GM12891 (cell line): ENCODE results near the gene CCDC70.
"Not testable (repeated sequence)": the region's sequence is repeated elsewhere in the genome, so short reads cannot be mapped to it uniquely, and the experiment has no call there.

Experiments used
- DNase-seq: peaks from one replicate; pipeline ENCODE4 v3.0.0; 2011; ENCODE audit warnings: low spot score; ENCODE audit not compliant: insufficient read length
- FAIRE-seq: peaks from 2 replicates; lab custom pipeline; 2011; peaks lifted over from hg19 to GRCh38; lab: Jason Lieb, UNC
- PAX5 ChIP-seq: IDR thresholded peaks from 2 replicates; pipeline ENCODE4 v1.6.1; 2011; ENCODE audit warnings: low read length, moderate library complexity, mild to moderate bottlenecking; ENCODE audit not compliant: insufficient read depth, severe bottlenecking
- POLR2A ChIP-seq: IDR thresholded peaks from 2 replicates; pipeline ENCODE4 v1.6.1; 2011; ENCODE audit warnings: low read depth, low read length, control low read depth
- POLR2AphosphoS5 ChIP-seq: IDR thresholded peaks from 2 replicates; pipeline ENCODE4 v1.6.1; 2011; ENCODE audit warnings: low read depth, low read length, control low read depth
- POU2F2 ChIP-seq: IDR thresholded peaks from 2 replicates; pipeline ENCODE4 v1.6.1; 2011; ENCODE audit warnings: low read depth, mild to moderate bottlenecking, control low read depth, low read length, moderate library complexity
- SPI1 ChIP-seq: IDR thresholded peaks from 2 replicates; pipeline ENCODE4 v1.6.1; 2011; ENCODE audit warnings: low read depth, low read length, control low read depth
- TAF1 ChIP-seq: IDR thresholded peaks from 2 replicates; pipeline ENCODE4 v1.6.1; 2011; ENCODE audit warnings: low read depth, low read length, control low read depth

Gene CCDC70

DNA sequence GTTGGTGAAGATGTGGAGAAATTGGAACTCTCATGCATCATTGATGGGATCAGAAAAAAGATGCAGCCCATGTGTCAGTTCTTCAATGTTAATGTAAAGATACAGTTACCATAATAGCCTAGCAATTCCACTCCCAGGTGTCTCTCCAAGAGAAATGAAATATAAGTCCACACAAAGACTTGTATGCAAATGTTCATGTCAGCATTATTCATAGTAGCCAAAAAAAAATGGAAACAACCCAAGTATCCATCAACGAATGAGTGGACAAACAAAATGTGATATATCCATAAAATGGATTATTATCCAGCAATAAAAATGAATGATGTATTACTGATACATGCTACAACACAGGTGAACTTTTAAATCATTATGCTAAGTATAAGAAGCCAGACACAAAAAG, 38.7 kb downstream of the CCDC70 start:
- FAIRE-seq (no peak), DNase-seq (no peak)
- TF ChIP-seq POU2F2, result no peak
- no peak for TF ChIP-seq POLR2A
- no peak for TF ChIP-seq TAF1
- TF ChIP-seq SPI1, result no peak
- TF ChIP-seq POLR2AphosphoS5, result no peak
- no peak for TF ChIP-seq PAX5

DNA sequence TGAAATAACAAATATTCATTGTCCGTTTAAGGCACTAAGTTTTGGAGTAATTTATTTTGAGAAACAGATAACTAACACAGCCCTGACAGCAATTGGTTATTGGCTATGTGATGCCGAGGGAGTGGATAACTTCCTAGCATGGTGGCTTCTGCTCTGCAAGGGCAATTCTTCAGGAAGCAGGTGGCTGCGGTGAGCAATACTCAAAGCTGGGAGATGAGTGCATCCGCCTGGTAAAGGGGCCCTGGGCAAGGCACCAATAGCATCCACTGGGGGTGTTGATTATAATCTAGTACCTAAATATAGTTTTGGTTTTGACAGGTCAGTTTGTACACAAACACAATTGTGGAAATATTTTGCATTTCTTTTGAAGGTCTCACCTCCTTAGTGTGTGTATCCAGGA, 41.0 kb downstream of the CCDC70 start:
- FAIRE-seq (no peak), DNase-seq (no peak)
- no peak for TF ChIP-seq POLR2AphosphoS5

DNA sequence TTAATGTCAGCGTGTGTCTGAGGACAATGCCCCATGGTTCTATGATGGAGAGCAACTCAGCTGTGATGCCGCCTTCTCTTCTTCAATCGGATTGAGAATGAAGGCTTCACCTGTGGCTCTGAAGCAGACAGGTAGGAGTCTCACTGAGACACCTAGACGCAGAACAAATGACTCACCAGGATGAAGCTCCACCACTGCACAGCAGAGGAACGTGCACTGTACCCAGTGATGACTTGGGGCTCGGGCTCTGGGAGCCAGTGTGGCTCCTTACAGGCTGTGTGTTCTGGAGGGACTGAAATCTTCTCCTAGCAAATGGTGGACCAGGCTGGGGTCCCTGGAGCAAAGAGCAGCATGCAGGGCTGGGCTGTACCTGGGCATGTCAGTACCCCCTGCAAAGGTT, 44.0 kb downstream of the CCDC70 start:
- DNase-seq (no peak), FAIRE-seq (no peak)
- TF ChIP-seq POLR2AphosphoS5 (no peak), SPI1 (no peak), POLR2A (no peak), POU2F2 (no peak), TAF1 (no peak), PAX5 (no peak)

DNA sequence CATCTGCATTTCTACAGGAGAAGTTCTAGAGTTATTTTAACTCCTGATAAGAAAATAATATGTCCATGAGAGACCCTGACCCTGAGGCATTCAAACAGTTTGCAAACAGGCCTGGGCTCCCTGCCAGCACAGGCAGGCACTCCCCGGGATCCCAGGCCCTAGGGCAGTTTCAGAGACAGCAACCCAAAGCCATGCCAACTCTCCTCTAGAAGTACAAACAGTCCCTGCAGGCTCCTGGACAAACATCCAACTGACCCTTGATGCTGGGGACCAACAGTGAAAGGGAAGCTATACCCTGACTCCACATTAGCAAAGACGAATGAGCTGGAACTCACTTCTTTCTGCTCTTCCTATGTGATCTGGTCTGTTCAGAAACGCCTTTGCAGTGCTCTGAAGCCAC, 44.8 kb downstream of the CCDC70 start:
- FAIRE-seq, result no peak
- DNase-seq, result no peak

DNA sequence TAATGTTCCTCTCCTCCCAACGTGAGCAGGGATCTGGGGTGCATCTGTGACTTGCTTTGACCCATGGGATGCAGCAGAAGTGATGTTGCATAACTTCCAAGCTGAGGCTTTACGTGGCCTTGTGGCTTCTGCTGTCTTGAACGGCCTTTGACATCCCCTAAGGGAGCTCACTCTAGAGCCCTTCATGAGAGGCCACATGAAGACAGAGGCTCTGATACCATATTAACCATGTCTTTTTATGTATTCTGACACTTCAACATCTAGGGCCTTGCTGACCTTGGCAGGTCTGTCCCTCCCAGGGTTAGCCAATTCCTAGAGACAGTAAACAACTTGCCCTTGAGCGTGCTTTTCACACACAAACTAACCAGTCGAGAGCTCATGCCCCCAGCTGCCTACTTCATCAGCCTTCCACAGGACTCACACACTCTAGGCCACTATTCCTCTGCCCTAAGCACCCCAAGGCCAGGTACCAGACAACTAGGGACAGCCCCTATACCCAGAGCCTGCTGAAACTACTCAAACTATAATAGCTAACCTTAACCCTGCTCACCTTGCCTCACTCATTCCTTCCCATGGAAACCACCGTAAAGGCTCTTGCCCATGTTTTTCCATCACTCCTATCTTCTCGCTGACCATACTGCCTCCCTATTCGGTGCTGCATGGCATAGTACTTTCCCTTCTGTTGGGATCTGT, 45.4 kb downstream of the CCDC70 start:
- FAIRE-seq (no peak), DNase-seq (no peak)
- no peak for TF ChIP-seq TAF1
- TF ChIP-seq POLR2AphosphoS5, result no peak
- TF ChIP-seq PAX5, result no peak
- no peak for TF ChIP-seq POLR2A
- TF ChIP-seq SPI1, result no peak
- no peak for TF ChIP-seq POU2F2

More for the DNA sequence above, 44.8 kb downstream of the CCDC70 start:
- TF ChIP-seq POU2F2 (no peak), POLR2A (no peak), POLR2AphosphoS5 (no peak), TAF1 (no peak), SPI1 (no peak), PAX5 (no peak)

DNA sequence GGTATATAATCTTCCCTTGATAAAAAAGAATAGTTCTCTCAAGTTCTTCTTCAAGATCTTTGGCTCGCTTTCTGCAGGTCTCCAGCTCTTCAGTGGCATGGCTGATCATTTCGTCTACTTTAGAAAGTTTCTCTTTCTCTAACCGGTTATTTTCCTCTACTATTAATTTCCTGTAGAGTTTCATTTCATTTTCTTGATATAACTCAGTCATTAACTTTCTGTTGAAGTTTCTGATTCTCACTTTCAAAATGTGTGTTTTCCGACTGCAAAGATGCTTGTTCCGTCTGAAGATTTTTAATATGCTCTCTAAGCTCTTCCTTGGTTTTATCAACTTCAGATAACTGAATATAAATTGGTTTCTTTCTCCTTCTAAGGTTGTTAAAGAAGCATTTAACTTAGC, 47.5 kb downstream of the CCDC70 start:
- not testable (repeated sequence) for DNase-seq, FAIRE-seq

DNA sequence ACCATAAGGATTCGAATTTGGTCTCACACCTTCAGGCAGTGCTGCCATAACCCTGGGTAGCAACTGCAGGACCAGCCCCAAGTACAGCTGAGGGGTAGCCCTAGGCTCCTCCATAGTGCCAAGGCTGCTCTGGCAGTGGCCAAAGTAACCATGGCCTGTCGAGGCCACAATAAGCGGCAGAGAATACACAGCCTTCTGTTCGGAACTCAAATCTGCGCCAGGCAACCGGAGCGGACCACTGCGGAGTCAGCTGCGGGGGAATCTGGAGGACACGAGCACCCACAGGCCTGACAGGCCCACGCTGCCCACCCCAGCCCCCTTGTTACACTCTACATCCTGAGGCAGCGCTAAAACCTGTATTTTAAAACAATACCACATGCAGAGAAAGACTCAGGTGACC, 48.7 kb downstream of the CCDC70 start:
- TF ChIP-seq TAF1 (no peak), SPI1 (no peak), POLR2A (no peak), POLR2AphosphoS5 (no peak), POU2F2 (no peak), PAX5 (no peak)
- DNase-seq, result no peak
- no peak for FAIRE-seq

DNA sequence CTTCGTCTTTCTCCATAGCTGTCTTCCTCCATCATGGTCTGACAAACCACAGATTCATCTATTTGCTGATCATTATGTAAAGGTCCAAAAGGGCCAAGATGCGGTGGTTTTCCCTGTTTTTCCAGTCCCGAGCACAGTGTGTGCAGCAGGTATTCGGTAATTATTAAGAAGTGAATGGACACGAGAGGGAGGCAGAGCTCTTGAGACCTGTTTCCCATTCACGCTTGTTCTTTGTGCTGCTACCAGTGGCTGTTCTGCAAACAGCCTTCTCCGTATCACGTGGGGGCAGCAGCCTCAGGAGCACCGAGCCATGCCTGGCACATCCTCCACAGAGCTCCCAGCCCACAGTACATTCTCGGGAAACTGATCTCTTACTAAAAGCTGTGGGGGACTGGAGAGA, 50.3 kb downstream of the CCDC70 start:
- DNase-seq, result no peak
- no peak for TF ChIP-seq TAF1
- TF ChIP-seq SPI1, result no peak
- TF ChIP-seq PAX5, result no peak
- TF ChIP-seq POLR2AphosphoS5, result no peak
- TF ChIP-seq POU2F2, result no peak
- no peak for TF ChIP-seq POLR2A
- FAIRE-seq, result peak; percentile 52

DNA sequence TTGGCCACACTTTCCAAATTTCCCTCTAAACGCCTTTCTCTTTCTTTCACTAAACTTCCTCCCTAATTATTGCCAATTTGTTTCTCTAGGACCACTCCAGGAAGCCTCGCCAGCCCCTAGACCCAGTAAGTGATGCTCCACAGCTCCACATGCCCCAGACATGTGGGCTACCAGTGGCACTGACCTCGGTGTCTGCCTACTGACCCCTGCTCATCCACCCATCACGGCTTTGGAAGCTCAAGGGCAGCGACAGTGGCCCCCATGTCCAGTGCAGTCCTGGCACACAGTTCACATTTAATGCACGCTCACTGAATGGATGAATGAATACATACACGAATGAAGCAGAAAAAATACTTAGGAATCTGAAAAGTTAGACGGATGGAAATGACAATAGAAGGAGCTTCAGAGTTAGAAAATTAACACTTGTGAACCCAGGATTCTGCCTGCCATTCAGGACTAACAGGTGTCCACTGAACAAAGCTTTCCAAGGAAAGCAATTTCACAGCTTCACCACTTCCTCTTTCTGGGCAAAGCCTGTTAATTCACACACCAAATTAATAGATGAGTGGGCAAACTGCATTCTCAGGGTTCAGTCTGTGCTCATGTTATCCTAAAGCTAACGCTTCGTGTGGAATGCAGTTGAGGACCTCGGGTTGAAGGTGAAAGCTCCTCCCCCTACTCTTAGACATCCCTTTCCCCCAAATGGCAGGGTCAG, 50.9 kb downstream of the CCDC70 start:
- FAIRE-seq, result no peak
- DNase-seq, result no peak
- TF ChIP-seq SPI1 (peak; percentile 92), POLR2A (no peak)

DNA sequence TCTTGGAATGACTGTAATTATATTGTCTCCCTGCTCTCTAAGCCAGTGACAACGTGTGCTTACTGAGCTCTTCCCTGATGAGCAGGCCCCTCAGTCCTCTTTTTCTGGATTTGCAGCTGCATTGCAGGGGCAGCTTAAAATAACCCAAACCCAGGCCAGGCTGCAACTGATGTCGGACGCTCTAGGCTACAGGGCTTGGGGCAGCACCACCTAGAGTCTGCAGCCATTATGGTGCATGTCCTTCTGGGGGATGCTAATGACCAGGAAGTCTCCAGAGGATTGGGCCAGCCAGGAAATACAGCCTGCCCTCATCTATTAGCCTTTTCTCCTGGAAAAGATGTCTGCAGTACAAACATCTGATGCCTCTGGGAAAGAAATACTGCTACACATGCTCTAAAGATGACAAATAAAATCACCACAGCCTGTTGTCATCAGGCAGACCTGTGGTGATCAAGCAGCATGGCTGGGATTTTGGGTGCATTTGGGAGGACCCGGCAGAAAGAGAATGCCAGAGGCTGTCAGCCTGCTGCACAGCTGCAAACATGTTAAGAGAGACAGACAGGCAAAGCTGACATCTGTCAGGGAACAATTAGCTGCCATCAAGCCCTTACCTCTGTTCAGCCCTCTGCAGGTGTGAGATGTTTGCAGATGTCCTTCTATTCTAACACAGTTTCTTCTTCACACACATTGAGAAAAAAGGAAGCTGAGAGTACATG, 51.8 kb downstream of the CCDC70 start:
- TF ChIP-seq SPI1, result no peak
- TF ChIP-seq POLR2AphosphoS5, result no peak
- TF ChIP-seq TAF1, result no peak
- no peak for TF ChIP-seq POLR2A
- TF ChIP-seq POU2F2, result no peak
- no peak for TF ChIP-seq PAX5
- DNase-seq, result no peak
- FAIRE-seq, result no peak
